IPS DF 6.9 (cell line): Measurements from ENCODE around the gene CCDC122.

Experiments used
- DNase-seq: peaks from one replicate; pipeline ENCODE4 v3.0.0-alpha.2; 2013; ENCODE audit warnings: low read depth, low spot score
- H3K27ac ChIP-seq: one replicate; pipeline ENCODE4 v1.5.1; 2013; ENCODE audit warnings: low read length, control low read depth
- H3K27me3 ChIP-seq: 2 replicates; pipeline ENCODE4 v1.6.1; 2013; ENCODE audit warnings: mild to moderate bottlenecking, low read length; ENCODE audit not compliant: control insufficient read depth, insufficient read depth
- H3K36me3 ChIP-seq: 2 replicates; pipeline ENCODE4 v1.6.1; 2013; ENCODE audit warnings: low read length; ENCODE audit not compliant: control insufficient read depth, insufficient read depth
- H3K4me1 ChIP-seq: 2 replicates; pipeline ENCODE4 v1.6.1; 2013; ENCODE audit warnings: low read length; ENCODE audit not compliant: control insufficient read depth, insufficient read depth
- H3K4me3 ChIP-seq: 2 replicates; pipeline ENCODE4 v1.5.1; 2013; ENCODE audit warnings: mild to moderate bottlenecking, low read length
- H3K9me3 ChIP-seq: 2 replicates; pipeline ENCODE4 v1.6.1; 2013; ENCODE audit warnings: low read length, inconsistent platforms; ENCODE audit not compliant: control insufficient read depth, insufficient read depth
- WGBS: extraction: QIAGEN DNeasy Blood & Tissue Kit; methylation state at CpG from one replicate; pipeline ENCODE4 v1.1.7; 2013; ENCODE audit warnings: mixed read lengths, missing lambda C conversion rate; ENCODE audit not compliant: insufficient read length, insufficient coverage; 5-methylcytosine and 5-hydroxymethylcytosine counted together

CCDC122 gene

DNA sequence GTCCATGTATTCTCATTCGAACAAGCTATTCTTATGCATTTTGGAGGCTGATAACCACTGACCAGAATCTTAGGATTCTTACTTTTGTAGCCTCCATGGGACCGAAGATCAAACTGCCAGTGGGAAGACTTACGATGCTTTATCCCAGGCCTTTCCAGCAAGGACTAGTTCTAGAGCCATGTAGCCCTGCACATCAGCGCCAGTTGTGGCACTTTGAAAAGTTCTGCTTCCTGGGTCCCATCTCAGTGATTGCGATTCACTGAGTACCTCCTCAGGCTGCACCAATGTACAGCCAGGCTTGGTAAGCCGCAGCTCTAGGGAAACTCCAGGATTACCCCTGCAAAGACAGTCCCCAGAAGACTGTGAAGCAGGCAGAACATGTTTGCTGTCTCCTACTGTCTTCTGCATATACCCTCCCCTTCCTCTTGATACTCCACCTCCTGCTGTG is 73.8 kb downstream of the CCDC122 start:
- Histone ChIP-seq H3K4me1 (peaks cover 4% of the 10 kb centered on the region; the same call in 1 of the 2 replicates), H3K27me3 (no peaks in the 10 kb centered on the region), H3K4me3 (no peak overlapping the region), H3K27ac (no peak overlapping the region), H3K9me3 (no peaks in the 10 kb centered on the region), H3K36me3 (no peaks in the 10 kb centered on the region)
- DNase-seq: no peak
- WGBS: no CpG with 5 or more reads among the region's 6 CpGs

DNA sequence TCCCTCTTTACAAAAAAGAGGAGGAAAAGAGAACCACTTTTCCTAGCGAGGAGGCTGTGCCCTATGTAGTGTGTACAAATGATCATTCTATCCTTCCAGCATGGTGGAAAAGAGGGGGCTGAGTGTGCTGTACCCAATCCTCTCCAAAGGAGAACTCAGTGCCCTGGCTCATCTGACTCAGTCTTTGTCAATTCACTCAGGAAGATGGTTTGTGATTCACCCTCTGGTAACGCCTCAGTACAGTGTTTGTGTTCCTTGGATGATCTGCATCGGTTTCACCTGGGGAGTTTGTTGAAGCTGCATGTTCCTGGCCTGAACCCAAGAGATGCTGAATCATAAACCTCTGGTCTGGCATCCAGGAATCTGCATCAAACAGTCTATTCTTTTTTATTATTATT is 74.5 kb downstream of the CCDC122 start:
- Histone ChIP-seq H3K9me3 (no peaks in the 10 kb centered on the region), H3K4me1 (peaks cover 4% of the 10 kb centered on the region; the same call in 1 of the 2 replicates), H3K27me3 (no peaks in the 10 kb centered on the region), H3K27ac (no peak overlapping the region), H3K36me3 (no peaks in the 10 kb centered on the region), H3K4me3 (no peak overlapping the region)
- DNase-seq: no peak
- WGBS: no CpG with 5 or more reads among the region's 3 CpGs

DNA sequence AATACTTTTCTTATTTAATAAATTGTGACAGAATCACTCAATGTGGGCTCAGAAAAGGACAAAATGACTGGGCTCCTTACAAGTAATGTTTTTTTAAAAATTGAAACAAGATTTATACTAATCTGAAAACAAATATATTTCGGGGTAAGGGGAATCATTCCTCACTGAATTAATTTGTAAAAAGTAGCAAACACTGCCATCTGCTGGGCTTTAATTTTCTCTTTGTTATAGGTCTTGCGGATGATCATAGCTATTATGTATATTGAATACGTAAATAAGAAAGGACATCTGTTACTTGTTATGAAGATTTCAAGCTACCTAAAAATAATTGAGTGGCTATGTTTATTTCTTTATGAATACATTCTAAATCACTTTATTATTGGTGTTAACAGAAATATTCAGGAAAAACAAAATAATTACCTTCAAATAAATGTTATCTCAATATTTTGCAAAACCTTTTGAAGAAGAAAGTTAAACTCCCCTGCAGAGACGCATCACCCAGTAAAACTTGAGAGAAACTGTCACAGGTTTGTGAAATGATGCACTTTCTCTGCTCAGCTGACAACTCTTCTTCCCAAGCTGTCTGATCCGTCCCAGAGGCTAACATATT is 75.0 kb downstream of the CCDC122 start:
- peaks cover 4% of the 10 kb centered on the region; the same call in 1 of the 2 replicates for H3K4me1 ChIP-seq
- no peaks in the 10 kb centered on the region for H3K36me3 ChIP-seq
- no peaks in the 10 kb centered on the region for H3K9me3 ChIP-seq
- no peaks in the 10 kb centered on the region for H3K27me3 ChIP-seq
- H3K4me3 ChIP-seq: no peak overlapping the region
- DNase-seq: no peak
- no CpG with 5 or more reads among the region's 5 CpGs for WGBS
- no peak overlapping the region for H3K27ac ChIP-seq

GRCh38 chr13:43802511-43802910 is 77.0 kb downstream of the CCDC122 start:
- Histone ChIP-seq H3K27ac (no peak overlapping the region), H3K27me3 (no peaks in the 10 kb centered on the region), H3K4me3 (no peak overlapping the region), H3K36me3 (no peaks in the 10 kb centered on the region), H3K4me1 (0 out of 2 replicates have a peak, but pooled peaks cover 4% of the 10 kb centered on the region), H3K9me3 (no peaks in the 10 kb centered on the region)
- no peak for DNase-seq

DNA sequence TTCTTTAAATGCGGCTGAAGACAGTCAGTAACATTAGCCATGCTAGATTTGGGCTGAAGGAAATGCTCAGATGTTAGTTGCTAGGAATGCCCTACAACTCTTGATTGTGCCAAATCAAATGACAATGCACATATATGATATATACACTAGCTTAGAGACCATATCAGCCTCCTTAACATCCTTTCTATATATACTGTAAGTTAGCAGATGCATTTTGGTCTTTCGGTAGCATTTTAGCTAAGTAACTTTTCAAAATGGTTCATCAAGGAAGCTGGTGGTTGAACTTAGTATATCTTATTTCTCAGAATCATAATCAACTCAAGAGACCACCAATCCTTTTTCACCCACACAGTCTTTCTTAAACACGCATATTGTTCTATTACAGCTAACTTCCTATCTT is 78.7 kb downstream of the CCDC122 start:
- Histone ChIP-seq H3K36me3 (no peaks in the 10 kb centered on the region), H3K9me3 (no peaks in the 10 kb centered on the region), H3K27me3 (no peaks in the 10 kb centered on the region), H3K4me3 (no peak overlapping the region), H3K4me1 (0 out of 2 replicates have a peak, but pooled peaks cover 3% of the 10 kb centered on the region), H3K27ac (no peak overlapping the region)
- no CpG with 5 or more reads among the region's 3 CpGs for WGBS
- no peak for DNase-seq

DNA sequence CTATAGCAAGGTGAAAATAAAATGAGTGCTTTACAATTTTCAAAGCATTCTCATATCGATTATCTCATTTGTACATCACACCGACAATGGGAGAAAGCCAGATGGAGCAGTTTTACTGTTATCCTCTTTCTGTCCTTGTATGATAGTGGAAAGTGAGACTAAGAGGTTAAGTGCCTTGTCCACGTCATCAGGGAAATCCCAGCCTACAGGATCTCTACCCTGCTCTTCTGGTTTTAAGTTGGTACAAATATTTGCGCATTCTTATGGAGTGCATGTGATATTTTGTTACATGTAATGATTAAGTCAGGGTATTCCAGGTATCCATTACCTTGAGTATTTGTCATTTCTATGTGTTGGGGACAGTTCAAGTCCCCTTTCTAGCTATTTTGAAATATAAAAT is 80.3 kb downstream of the CCDC122 start:
- no peaks in the 10 kb centered on the region for H3K9me3 ChIP-seq
- DNase-seq: no peak
- no peaks in the 10 kb centered on the region for H3K36me3 ChIP-seq
- H3K4me1 ChIP-seq: no peaks in the 10 kb centered on the region
- H3K4me3 ChIP-seq: no peak overlapping the region
- H3K27ac ChIP-seq: no peak overlapping the region
- H3K27me3 ChIP-seq: no peaks in the 10 kb centered on the region
- WGBS: no CpG with 5 or more reads among the region's 4 CpGs

DNA sequence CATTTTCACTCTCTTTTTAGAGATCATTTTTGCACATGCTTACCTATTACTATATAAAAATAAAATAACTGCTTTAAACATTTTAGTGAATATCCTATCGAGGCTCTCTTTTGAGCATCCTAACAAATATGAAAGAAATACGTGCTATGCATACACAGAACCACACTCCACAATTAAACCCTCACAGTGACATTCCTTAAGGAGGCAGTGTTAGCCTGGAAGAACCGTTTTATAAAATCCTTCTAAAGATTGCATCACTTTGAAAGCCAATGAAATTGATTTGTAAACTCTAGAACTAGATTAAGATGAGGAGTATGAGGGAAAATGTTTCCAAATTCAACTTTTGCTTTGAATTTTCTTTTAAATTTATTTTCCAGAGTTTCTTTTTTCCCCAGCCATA is 81.7 kb downstream of the CCDC122 start:
- Histone ChIP-seq H3K27me3 (no peaks in the 10 kb centered on the region), H3K9me3 (no peaks in the 10 kb centered on the region), H3K36me3 (no peaks in the 10 kb centered on the region), H3K27ac (no peak overlapping the region), H3K4me3 (no peak overlapping the region), H3K4me1 (no peaks in the 10 kb centered on the region)
- WGBS: no CpG with 5 or more reads among the region's 3 CpGs
- no peak for DNase-seq

- H3K27me3 ChIP-seq: no peaks in the 10 kb centered on the region
- H3K27ac ChIP-seq: no peak overlapping the region
- H3K4me3 ChIP-seq: no peak overlapping the region
- WGBS: no CpG with 5 or more reads among the region's 1 CpG
- no peaks in the 10 kb centered on the region for H3K36me3 ChIP-seq
- H3K9me3 ChIP-seq: no peaks in the 10 kb centered on the region
- DNase-seq: no peak
- no peaks in the 10 kb centered on the region for H3K4me1 ChIP-seq
Observed at GRCh38 chr13:43797159-43797558, 82.4 kb downstream of the CCDC122 start.

DNA sequence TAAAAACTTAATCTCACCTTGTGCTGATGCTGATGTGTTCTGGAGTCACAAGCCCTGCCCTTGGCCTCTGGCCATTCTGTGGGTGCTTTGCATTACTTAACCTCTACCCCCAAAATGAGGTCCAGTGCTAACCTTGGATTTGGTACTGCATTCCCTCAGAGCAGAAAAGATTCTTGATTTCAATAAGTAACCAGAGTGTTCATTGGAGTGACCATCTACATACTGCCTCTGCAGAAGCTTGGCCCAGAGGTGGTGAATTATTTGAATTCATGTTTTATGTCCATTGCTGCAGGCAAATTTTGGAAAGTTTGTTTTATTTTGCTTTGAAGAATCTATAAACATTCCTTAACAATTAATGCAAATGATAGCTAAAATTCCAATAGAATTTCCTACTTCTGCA is 85.1 kb downstream of the CCDC122 start:
- no peaks in the 10 kb centered on the region for H3K9me3 ChIP-seq
- H3K27me3 ChIP-seq: no peaks in the 10 kb centered on the region
- no peak overlapping the region for H3K4me3 ChIP-seq
- H3K4me1 ChIP-seq: no peaks in the 10 kb centered on the region
- no peaks in the 10 kb centered on the region for H3K36me3 ChIP-seq
- H3K27ac ChIP-seq: no peak overlapping the region
- no peak for DNase-seq

GRCh38 chr13:43792076-43792881 is 87.3 kb downstream of the CCDC122 start:
- H3K9me3 ChIP-seq: no peaks in the 10 kb centered on the region
- no CpG with 5 or more reads among the region's 3 CpGs for WGBS
- H3K4me1 ChIP-seq: no peaks in the 10 kb centered on the region
- no peaks in the 10 kb centered on the region for H3K36me3 ChIP-seq
- H3K27me3 ChIP-seq: peaks cover 4% of the 10 kb centered on the region; the same call in 1 of the 2 replicates
- no peak overlapping the region for H3K27ac ChIP-seq
- no peak for DNase-seq
- H3K4me3 ChIP-seq: no peak overlapping the region

GRCh38 chr13:43787997-43788396 is 91.5 kb downstream of the CCDC122 start:
- no CpG with 5 or more reads among the region's 2 CpGs for WGBS
- no peaks in the 10 kb centered on the region for H3K9me3 ChIP-seq
- no peak overlapping the region for H3K4me3 ChIP-seq
- 0 out of 2 replicates have a peak, but pooled peaks cover 1% of the 10 kb centered on the region for H3K4me1 ChIP-seq
- H3K27me3 ChIP-seq: peaks cover 10% of the 10 kb centered on the region; the same call in 1 of the 2 replicates
- no peak for DNase-seq
- H3K27ac ChIP-seq: no peak overlapping the region
- no peaks in the 10 kb centered on the region for H3K36me3 ChIP-seq
